SH-SY5Y (cell line): Measurements from ENCODE around the gene SLC16A7.

Experiments used
- GATA2 ChIP-seq: IDR thresholded peaks from 2 replicates; pipeline ENCODE4 v1.6.1; 2011; ENCODE audit warnings: mild to moderate bottlenecking, low read depth, low read length
- GATA3 ChIP-seq: IDR thresholded peaks from 2 replicates; pipeline ENCODE4 v1.6.1; 2011; ENCODE audit warnings: low read depth, mild to moderate bottlenecking, low read length, moderate library complexity

- no peak for TF ChIP-seq GATA3
- TF ChIP-seq GATA2, result no peak
Observed at GRCh38 chr12:59780605-59781135, 184.8 kb downstream of the SLC16A7 start.
